Measurements from ENCODE around the gene TTC23L.

The TTC23L gene

GRCh38 chr5:34833090-34833489 is 5.9 kb upstream of the TTC23L start:
- no peak for DNase-seq (ENCODE audit: low read depth, low spot score)

GRCh38 chr5:34833976-34834793 is 4.8 kb upstream of the TTC23L start:
- no peak for DNase-seq (ENCODE audit: low read depth, low spot score)

- DNase-seq (ENCODE audit: low read depth, low spot score): no peak
Observed at GRCh38 chr5:34834794-34835089, 4.2 kb upstream of the TTC23L start.

- no peak for DNase-seq (ENCODE audit: low read depth, low spot score)
Observed at GRCh38 chr5:34835664-34836063, 3.3 kb upstream of the TTC23L start.

- no peak for DNase-seq (ENCODE audit: low read depth, low spot score)
Observed at GRCh38 chr5:34841816-34842215, 2.9 kb downstream of the TTC23L start.

GRCh38 chr5:34842554-34842953 is 3.6 kb downstream of the TTC23L start:
- no peak for DNase-seq (ENCODE audit: low read depth, low spot score)

- DNase-seq (ENCODE audit: low read depth, low spot score): no peak
Observed at GRCh38 chr5:34843497-34843896, 4.5 kb downstream of the TTC23L start.

GRCh38 chr5:34844106-34844505 is 5.1 kb downstream of the TTC23L start:
- no peak for DNase-seq (ENCODE audit: low read depth, low spot score)

- DNase-seq (ENCODE audit: low read depth, low spot score): no peak
Observed at GRCh38 chr5:34844999-34845398, 6.0 kb downstream of the TTC23L start.

- no peak for DNase-seq (ENCODE audit: low read depth, low spot score)
Observed at GRCh38 chr5:34847056-34847455, 8.1 kb downstream of the TTC23L start.

- DNase-seq (ENCODE audit: low read depth, low spot score): no peak
Observed at GRCh38 chr5:34847552-34847951, 8.6 kb downstream of the TTC23L start.

GRCh38 chr5:34848230-34848629 is 9.3 kb downstream of the TTC23L start:
- no peak for DNase-seq (ENCODE audit: low read depth, low spot score)

- no peak for DNase-seq (ENCODE audit: low read depth, low spot score)
Observed at GRCh38 chr5:34849253-34849652, 10.3 kb downstream of the TTC23L start.

GRCh38 chr5:34854459-34855174 is 15.7 kb downstream of the TTC23L start:
- DNase-seq (ENCODE audit: low read depth, low spot score): no peak

- no peak for DNase-seq (ENCODE audit: low read depth, low spot score)
Observed at GRCh38 chr5:34857161-34857560, 18.2 kb downstream of the TTC23L start.

GRCh38 chr5:34857894-34858293 is 18.9 kb downstream of the TTC23L start:
- DNase-seq (ENCODE audit: low read depth, low spot score): no peak

- DNase-seq (ENCODE audit: low read depth, low spot score): no peak
Observed at GRCh38 chr5:34858790-34859189, 19.8 kb downstream of the TTC23L start.

- DNase-seq (ENCODE audit: low read depth, low spot score): no peak
Observed at GRCh38 chr5:34859253-34859652, 20.3 kb downstream of the TTC23L start.

- DNase-seq (ENCODE audit: low read depth, low spot score): no peak
Observed at GRCh38 chr5:34863946-34864345, 25.0 kb downstream of the TTC23L start.

GRCh38 chr5:34865091-34865490 is 26.1 kb downstream of the TTC23L start:
- DNase-seq (ENCODE audit: low read depth, low spot score): no peak

- no peak for DNase-seq (ENCODE audit: low read depth, low spot score)
Observed at GRCh38 chr5:34866989-34867471, 28.1 kb downstream of the TTC23L start.

- no peak for DNase-seq (ENCODE audit: low read depth, low spot score)
Observed at GRCh38 chr5:34867660-34868059, 28.7 kb downstream of the TTC23L start.

- DNase-seq (ENCODE audit: low read depth, low spot score): no peak
Observed at GRCh38 chr5:34868791-34869190, 29.8 kb downstream of the TTC23L start.
